Fibroblast of pulmonary artery (primary cell): ENCODE results near the gene PITPNM2.

ENCODE experiments used
- DNase-seq: peaks from one replicate; pipeline ENCODE4 v3.0.0-alpha.2; 2010; ENCODE audit warnings: low read depth
- H3K4me3 ChIP-seq: replicated peaks from 2 replicates; pipeline ENCODE4 v1.5.1; 2011; ENCODE audit warnings: low read depth, mild to moderate bottlenecking, control low read depth, low read length, moderate library complexity
- TF ChIP-seq, protein P1 (sequence below): IDR thresholded peaks from 2 replicates; pipeline ENCODE4 v1.5.1; 2011; ENCODE audit warnings: mild to moderate bottlenecking, control low read depth, low read length, inconsistent platforms; ENCODE audit errors: missing control alignments

PITPNM2 gene

DNA sequence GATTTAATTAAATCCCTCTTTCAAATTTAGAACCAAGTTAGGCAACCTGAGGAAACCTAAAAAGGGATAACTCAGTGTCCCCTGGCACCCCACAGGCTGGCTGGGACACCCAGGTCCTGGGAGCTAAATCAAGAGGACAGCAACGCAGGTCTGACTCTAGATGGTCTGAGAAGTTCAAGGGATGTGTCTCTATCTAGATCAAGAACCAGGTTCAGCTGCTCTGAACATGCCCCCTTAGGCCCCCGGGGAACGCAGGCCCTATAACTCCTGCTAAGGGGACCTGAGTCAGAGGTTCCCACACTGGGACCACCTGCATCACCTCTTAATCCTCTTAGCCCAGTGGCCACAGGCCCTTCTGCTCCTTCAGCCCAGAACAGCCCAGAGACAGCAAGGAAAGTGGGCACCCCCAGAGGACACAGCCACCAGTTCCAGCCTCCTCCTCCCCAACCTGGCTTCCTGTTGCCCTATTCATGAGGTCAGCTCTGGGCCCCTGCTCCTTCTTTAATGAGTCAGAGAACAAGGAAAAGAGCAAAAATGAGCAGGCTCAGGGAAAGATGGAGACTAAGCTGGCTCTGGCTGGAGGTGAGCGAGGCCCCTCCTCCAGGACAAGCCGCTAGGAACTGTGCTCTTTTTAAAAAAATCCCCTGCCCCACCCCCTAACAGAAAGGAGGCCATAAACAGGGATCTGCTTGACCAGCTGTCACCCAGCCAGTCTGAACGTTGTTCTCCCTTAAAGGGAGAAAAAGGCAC lies 10.8 kb downstream of the PITPNM2 start:
- no peak overlapping the region for H3K4me3 ChIP-seq
- DNase-seq: peak; percentile 29
- TF ChIP-seq, protein P1, sequence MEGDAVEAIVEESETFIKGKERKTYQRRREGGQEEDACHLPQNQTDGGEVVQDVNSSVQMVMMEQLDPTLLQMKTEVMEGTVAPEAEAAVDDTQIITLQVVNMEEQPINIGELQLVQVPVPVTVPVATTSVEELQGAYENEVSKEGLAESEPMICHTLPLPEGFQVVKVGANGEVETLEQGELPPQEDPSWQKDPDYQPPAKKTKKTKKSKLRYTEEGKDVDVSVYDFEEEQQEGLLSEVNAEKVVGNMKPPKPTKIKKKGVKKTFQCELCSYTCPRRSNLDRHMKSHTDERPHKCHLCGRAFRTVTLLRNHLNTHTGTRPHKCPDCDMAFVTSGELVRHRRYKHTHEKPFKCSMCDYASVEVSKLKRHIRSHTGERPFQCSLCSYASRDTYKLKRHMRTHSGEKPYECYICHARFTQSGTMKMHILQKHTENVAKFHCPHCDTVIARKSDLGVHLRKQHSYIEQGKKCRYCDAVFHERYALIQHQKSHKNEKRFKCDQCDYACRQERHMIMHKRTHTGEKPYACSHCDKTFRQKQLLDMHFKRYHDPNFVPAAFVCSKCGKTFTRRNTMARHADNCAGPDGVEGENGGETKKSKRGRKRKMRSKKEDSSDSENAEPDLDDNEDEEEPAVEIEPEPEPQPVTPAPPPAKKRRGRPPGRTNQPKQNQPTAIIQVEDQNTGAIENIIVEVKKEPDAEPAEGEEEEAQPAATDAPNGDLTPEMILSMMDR: no peak

DNA sequence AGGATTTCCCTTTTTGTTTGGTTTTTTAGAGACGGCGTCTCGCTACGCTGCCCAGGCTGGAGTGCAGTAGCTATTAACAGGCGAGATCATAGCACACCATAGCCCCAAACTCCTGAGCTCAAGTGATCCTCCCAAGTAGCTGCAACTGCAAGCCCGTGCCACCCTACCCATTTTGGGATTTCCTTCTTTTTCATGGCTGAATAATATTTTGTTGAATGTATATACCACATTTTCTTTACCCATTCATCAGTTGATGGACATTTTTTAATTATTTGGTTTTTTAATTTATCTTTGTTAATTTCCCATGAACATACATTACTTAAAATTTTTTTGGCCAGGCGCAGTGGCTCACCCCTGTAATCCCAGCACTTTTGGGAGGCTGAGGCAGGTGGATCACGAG lies 15.2 kb downstream of the PITPNM2 start:
- no peak overlapping the region for H3K4me3 ChIP-seq
- TF ChIP-seq, protein P1: no peak

DNA sequence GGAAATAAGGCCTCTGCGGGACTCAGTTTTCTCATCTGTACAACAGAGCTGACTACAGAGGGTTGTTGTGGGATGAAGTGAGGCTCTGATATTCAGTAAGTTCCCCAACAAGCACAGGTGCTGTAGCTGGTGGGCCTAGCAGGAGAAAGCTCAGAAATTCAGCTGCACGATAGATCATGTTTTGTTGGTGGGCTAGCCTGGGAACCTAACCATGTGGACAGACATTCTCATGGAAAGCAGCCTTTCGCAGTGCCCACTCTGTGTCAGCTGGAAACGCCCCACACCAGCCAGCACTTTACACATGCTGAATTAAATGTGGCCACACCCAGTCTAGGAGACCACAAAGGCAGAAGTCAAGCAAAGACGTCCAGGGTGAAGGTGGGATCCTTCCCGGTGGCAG lies 16.1 kb downstream of the PITPNM2 start:
- no peak for DNase-seq
- no peak overlapping the region for H3K4me3 ChIP-seq
- TF ChIP-seq, protein P1: no peak

More for the DNA sequence above, 15.2 kb downstream of the PITPNM2 start:
- DNase-seq: no peak

DNA sequence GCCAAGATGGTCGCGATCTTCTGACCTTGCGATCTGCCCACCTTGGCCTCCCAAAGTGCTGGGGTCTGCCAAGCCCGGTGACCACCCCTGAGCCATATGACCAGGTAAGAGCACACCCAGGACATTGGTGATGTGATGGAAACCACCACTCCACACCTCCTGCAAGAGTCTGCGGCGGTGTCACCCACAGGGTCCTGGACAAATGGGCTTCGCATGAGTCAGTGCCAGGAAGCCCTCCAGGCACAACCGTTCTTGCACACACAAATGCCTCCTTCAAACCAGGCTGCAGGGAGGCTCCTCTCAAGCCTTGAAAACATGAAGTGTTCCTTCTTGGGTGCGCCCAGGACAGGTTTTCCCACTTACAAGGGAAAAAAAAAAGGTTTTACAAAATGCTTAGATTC lies 16.6 kb downstream of the PITPNM2 start:
- no peak overlapping the region for H3K4me3 ChIP-seq
- TF ChIP-seq, protein P1: no peak
- DNase-seq: no peak

DNA sequence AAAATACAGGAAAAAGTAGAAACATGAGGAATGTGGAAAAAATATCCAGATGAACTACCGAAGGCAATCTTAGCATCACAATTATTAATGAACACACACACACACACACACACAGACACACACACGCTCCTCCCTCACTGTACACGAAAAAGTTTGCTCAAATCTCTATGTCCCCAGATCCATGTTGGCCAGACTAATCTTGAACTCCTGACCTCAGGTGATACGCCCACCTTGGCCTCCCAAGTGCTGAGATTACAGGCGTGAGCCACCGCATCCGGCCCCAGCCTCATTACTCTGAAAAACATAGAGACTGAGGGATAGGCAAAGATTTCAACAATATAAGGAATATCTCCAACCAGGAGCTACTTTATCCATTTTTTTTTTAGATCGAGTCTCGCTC lies 17.2 kb downstream of the PITPNM2 start:
- TF ChIP-seq, protein P1: no peak
- H3K4me3 ChIP-seq: no peak overlapping the region
- DNase-seq: no peak

DNA sequence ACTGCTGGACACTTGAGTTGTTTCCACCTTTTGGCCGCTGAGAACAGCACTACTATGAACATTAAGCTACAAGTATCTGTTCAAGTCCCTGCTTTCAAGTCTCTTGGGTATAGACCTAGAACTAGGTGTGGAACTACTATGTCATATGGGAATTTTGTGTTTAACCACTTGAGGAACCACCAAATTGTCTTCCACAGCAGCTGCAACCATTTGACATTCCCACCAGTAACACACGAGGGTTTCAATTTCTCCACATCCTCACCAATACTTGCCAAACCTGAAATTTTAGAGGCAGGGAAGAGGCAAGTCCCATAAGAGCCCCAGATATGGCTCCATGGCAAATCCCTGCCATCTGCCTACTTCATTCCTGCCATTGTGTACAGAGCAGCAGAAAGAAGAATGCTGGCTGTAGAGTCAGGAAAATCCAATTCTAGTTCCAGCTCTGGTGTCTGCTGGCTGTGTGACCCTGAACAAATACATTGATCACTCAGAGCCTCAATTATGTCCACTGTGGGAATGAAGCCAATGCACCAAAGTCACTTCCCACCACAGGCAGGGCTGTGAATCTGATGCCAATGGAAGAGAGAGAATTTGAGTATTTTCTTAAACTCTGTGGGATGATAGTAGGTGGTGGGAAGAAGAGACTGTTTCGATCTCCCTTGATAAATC lies 17.8 kb downstream of the PITPNM2 start:
- TF ChIP-seq, protein P1: no peak
- no peak overlapping the region for H3K4me3 ChIP-seq
- no peak for DNase-seq
